ENCODE results near the gene NKX2-4. TPM values are rescaled to one million over a fixed set of nuclear protein-coding genes. Genes with fewer than 3 reads are reported as not detected.

The NKX2-4 gene
- total and polyA plus RNA-seq, 10 of the 15 experiments (the other 5 are each of a cell fraction or from before 2014, with no cell fraction given), result not detected

DNA sequence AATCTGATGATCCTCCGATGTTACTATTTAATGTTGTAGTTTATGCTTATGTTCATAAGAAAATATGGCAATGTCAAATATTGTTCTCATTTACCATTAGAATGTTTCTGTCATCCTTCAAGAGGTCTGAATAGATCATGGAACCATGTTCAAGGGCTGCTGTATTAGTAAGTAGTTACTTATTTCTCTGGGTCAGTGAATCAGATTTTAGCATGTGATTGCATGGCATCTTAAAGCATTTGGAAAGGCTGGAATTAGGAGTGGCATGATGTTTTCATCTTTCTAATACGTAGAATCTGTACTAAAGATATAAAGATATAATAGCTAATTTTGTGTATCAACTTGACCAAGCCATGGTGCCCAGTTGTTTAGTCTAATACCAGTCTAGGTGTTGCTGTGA lies 40.5 kb upstream of the NKX2-4 start:
- ChIA-PET SMC1A (ENCODE audit: uncharacterized antibody, unreplicated experiment) (interaction anchor here (1.9 kb wide), 1 partner anchor 11 kb away, joined by 4 read pairs; no protein-coding TSS in a partner anchor), RAD21 (ENCODE audit: unreplicated experiment) (no interaction called here), CTCF (no interaction called here), POLR2A (no interaction called here)
- FAIRE-seq (no peak), ATAC-seq (no peak), DNase-seq (ENCODE audit: low read depth, low spot score) (no peak)
- in situ Hi-C loops (cut with MboI), result no loop called here
- Histone ChIP-seq H3K9ac (ENCODE audit: control insufficient read depth, insufficient read depth, low read length) (no peak overlapping the region), H3K4me2 (ENCODE audit: control insufficient read depth, insufficient read depth) (no peak overlapping the region), H3K27ac (ENCODE audit: control insufficient read depth, insufficient read depth) (no peak overlapping the region), H3K4me3 (no peak overlapping the region), H4K20me1 (ENCODE audit: control insufficient read depth, insufficient read depth) (no peaks in the 10 kb centered on the region), H3K27me3 (replicated peaks in 1 of 2; ENCODE audit: control insufficient read depth in 2 of 2, insufficient read depth in 2 of 2, low read length in 1 of 2) (no peaks in the 10 kb centered on the region), H3K9me3 (replicated peaks; ENCODE audit: control insufficient read depth, insufficient read depth, low read length) (no peaks in the 10 kb centered on the region), H2AFZ (ENCODE audit: control insufficient read depth, low read depth, low read length) (no peak overlapping the region), H3K79me2 (ENCODE audit: control insufficient read depth, insufficient read depth, low read length) (no peaks in the 10 kb centered on the region), H3K36me3 (ENCODE audit: control insufficient read depth in 2 of 2, insufficient read depth in 2 of 2, low read length in 1 of 2) (no peaks in the 10 kb centered on the region), H3K4me1 (ENCODE audit: control insufficient read depth, insufficient read depth, low read length) (no peaks in the 10 kb centered on the region)
- intact Hi-C loops (cut with micrococcal nuclease; ENCODE audit: unreplicated experiment), result no loop called here
- WGBS (ENCODE audit: insufficient coverage, insufficient replicate concordance, low lambda C conversion rate, missing lambda C conversion rate), result 66% methylated on average over 2 of the region's 2 CpGs
- no peak for TF ChIP-seq CBX3 (IDR thresholded peaks at IDR 0.05; ENCODE audit: borderline replicate concordance, low read depth)
- TF ChIP-seq ZNF384 (IDR thresholded peaks at IDR 0.05; ENCODE audit: borderline replicate concordance, low read depth, low read length), result no peak
- no peak for TF ChIP-seq YBX1 (IDR thresholded peaks at IDR 0.05)
- TF ChIP-seq, protein P1, sequence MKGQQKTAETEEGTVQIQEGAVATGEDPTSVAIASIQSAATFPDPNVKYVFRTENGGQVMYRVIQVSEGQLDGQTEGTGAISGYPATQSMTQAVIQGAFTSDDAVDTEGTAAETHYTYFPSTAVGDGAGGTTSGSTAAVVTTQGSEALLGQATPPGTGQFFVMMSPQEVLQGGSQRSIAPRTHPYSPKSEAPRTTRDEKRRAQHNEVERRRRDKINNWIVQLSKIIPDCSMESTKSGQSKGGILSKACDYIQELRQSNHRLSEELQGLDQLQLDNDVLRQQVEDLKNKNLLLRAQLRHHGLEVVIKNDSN (IDR thresholded peaks at IDR 0.05; ENCODE audit: borderline replicate concordance, extremely low read length, insufficient read depth, low read depth, low read length), result no peak
- TF ChIP-seq HDGF (IDR thresholded peaks at IDR 0.05), result no peak
- TF ChIP-seq, protein P2, sequence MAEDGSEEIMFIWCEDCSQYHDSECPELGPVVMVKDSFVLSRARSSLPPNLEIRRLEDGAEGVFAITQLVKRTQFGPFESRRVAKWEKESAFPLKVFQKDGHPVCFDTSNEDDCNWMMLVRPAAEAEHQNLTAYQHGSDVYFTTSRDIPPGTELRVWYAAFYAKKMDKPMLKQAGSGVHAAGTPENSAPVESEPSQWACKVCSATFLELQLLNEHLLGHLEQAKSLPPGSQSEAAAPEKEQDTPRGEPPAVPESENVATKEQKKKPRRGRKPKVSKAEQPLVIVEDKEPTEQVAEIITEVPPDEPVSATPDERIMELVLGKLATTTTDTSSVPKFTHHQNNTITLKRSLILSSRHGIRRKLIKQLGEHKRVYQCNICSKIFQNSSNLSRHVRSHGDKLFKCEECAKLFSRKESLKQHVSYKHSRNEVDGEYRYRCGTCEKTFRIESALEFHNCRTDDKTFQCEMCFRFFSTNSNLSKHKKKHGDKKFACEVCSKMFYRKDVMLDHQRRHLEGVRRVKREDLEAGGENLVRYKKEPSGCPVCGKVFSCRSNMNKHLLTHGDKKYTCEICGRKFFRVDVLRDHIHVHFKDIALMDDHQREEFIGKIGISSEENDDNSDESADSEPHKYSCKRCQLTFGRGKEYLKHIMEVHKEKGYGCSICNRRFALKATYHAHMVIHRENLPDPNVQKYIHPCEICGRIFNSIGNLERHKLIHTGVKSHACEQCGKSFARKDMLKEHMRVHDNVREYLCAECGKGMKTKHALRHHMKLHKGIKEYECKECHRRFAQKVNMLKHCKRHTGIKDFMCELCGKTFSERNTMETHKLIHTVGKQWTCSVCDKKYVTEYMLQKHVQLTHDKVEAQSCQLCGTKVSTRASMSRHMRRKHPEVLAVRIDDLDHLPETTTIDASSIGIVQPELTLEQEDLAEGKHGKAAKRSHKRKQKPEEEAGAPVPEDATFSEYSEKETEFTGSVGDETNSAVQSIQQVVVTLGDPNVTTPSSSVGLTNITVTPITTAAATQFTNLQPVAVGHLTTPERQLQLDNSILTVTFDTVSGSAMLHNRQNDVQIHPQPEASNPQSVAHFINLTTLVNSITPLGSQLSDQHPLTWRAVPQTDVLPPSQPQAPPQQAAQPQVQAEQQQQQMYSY (CRISPR knock-in tag; IDR thresholded peaks at IDR 0.05), result no peak
- TF ChIP-seq, protein P3, sequence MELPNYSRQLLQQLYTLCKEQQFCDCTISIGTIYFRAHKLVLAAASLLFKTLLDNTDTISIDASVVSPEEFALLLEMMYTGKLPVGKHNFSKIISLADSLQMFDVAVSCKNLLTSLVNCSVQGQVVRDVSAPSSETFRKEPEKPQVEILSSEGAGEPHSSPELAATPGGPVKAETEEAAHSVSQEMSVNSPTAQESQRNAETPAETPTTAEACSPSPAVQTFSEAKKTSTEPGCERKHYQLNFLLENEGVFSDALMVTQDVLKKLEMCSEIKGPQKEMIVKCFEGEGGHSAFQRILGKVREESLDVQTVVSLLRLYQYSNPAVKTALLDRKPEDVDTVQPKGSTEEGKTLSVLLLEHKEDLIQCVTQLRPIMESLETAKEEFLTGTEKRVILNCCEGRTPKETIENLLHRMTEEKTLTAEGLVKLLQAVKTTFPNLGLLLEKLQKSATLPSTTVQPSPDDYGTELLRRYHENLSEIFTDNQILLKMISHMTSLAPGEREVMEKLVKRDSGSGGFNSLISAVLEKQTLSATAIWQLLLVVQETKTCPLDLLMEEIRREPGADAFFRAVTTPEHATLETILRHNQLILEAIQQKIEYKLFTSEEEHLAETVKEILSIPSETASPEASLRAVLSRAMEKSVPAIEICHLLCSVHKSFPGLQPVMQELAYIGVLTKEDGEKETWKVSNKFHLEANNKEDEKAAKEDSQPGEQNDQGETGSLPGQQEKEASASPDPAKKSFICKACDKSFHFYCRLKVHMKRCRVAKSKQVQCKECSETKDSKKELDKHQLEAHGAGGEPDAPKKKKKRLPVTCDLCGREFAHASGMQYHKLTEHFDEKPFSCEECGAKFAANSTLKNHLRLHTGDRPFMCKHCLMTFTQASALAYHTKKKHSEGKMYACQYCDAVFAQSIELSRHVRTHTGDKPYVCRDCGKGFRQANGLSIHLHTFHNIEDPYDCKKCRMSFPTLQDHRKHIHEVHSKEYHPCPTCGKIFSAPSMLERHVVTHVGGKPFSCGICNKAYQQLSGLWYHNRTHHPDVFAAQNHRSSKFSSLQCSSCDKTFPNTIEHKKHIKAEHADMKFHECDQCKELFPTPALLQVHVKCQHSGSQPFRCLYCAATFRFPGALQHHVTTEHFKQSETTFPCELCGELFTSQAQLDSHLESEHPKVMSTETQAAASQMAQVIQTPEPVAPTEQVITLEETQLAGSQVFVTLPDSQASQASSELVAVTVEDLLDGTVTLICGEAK (IDR thresholded peaks at IDR 0.05; ENCODE audit: borderline replicate concordance), result no peak
- TF ChIP-seq TCF7 (IDR thresholded peaks at IDR 0.05; ENCODE audit: borderline replicate concordance), result no peak
- no peak for TF ChIP-seq POLR2AphosphoS2 (IDR thresholded peaks at IDR 0.05; ENCODE audit: low read depth, low read length)
- no peak for TF ChIP-seq PML (IDR thresholded peaks at IDR 0.05; ENCODE audit: low read length)
- no peak for TF ChIP-seq BHLHE40 (IDR thresholded peaks at IDR 0.05; ENCODE audit: borderline replicate concordance in 1 of 2, low read depth in 2 of 2, low read length in 1 of 2)
- TF ChIP-seq NR2F1 (conservative IDR thresholded peaks at IDR 0.05), result no peak
- TF ChIP-seq SIN3A (IDR thresholded peaks at IDR 0.05; ENCODE audit: low read depth, low read length), result no peak
- no peak for TF ChIP-seq ASH2L (IDR thresholded peaks at IDR 0.05; ENCODE audit: borderline replicate concordance, low read depth)
- TF ChIP-seq NR2C2 (IDR thresholded peaks at IDR 0.05; ENCODE audit: borderline replicate concordance, control insufficient read depth, insufficient read length, low read depth), result no peak
- TF ChIP-seq HDAC6 (IDR thresholded peaks at IDR 0.05; ENCODE audit: unreplicated experiment), result no peak
- no TSS peak for BruUV-seq (replicated peaks)

Measured in GM12878 (cell line).